H1 (cell line): ENCODE measurements around the gene MAP6. TPM values are rescaled to one million over a fixed set of nuclear protein-coding genes. Genes with fewer than 3 reads are reported as not detected.
A peak's percentile ranks its signal among the peaks of the same experiment; 100 is the strongest.

Experiments
- CTCF ChIA-PET: fragments of 300-600 bp; sonication (Branson Sonifier 250); formaldehyde crosslinking; loops from one replicate; lab custom pipeline; 2021; ENCODE audit not compliant: partially characterized antibody; lab: Charles Lee
- POLR2A ChIA-PET: fragments of 300-600 bp; sonication (Branson Sonifier 250); formaldehyde crosslinking; loops from one replicate; lab custom pipeline; 2021; ENCODE audit warnings: inconsistent platforms; ENCODE audit not compliant: partially characterized antibody; lab: Charles Lee
- DNase-seq, 2 experiments: peaks; one replicate each; pipeline versions ENCODE4 v3.0.0 to v3.0.0-alpha.2; 2010 to 2022; ENCODE audit warnings: low spot score in 2 of 2, low read depth in 1 of 2, mixed read lengths in 1 of 2
- FAIRE-seq: peaks from 2 replicates; lab custom pipeline; 2011; peaks lifted over from hg19 to GRCh38; lab: Jason Lieb, UNC
- H2AFZ ChIP-seq: 2 replicates; pipeline ENCODE4 v1.8.1; 2012; ENCODE audit warnings: low read length, inconsistent platforms
- H2AK5ac ChIP-seq: 2 replicates; pipeline ENCODE4 v1.6.1; 2013; ENCODE audit warnings: low read depth, low read length
- H2BK120ac ChIP-seq: replicated peaks from 2 replicates; pipeline ENCODE3; 2013; ENCODE audit warnings: low read depth, low read length, inconsistent platforms
- H2BK12ac ChIP-seq: 2 replicates; pipeline ENCODE4 v1.6.1; 2013; ENCODE audit warnings: low read depth, low read length
- H2BK15ac ChIP-seq: 2 replicates; pipeline ENCODE4 v1.6.1; 2013; ENCODE audit warnings: low read length
- H2BK20ac ChIP-seq: 2 replicates; pipeline ENCODE4 v1.6.1; 2013; ENCODE audit warnings: low read length
- H2BK5ac ChIP-seq: 2 replicates; pipeline ENCODE4 v1.6.1; 2013; ENCODE audit warnings: low read depth, low read length
- H3K14ac ChIP-seq: 2 replicates; pipeline ENCODE4 v1.6.1; 2013; ENCODE audit warnings: inconsistent platforms; ENCODE audit not compliant: insufficient read length
- H3K18ac ChIP-seq: 2 replicates; pipeline ENCODE4 v1.6.1; 2013; ENCODE audit warnings: low read length; ENCODE audit errors: extremely low read depth
- H3K23ac ChIP-seq: 2 replicates; pipeline ENCODE4 v1.6.1; 2013; ENCODE audit warnings: inconsistent platforms; ENCODE audit not compliant: insufficient read length
- H3K23me2 ChIP-seq: 2 replicates; pipeline ENCODE4 v1.6.1; 2013; ENCODE audit warnings: low read depth, low read length
- H3K27ac ChIP-seq: 2 replicates; pipeline ENCODE4 v1.6.1; 2011; ENCODE audit warnings: low read depth, low read length, inconsistent platforms
- H3K27me3 ChIP-seq, 4 experiments: replicated peaks in 1 of 4; 1 replicate in 1 of 4; 2 replicates in 3 of 4; pipeline versions ENCODE4 v1.6.1 to v1.8.1; 2011 to 2013; ENCODE audit warnings: low read length in 3 of 4, mild to moderate bottlenecking in 3 of 4, inconsistent platforms in 2 of 4, mixed read lengths in 2 of 4, moderate library complexity in 1 of 4; ENCODE audit not compliant: control insufficient read depth in 3 of 4, insufficient read depth in 3 of 4; ENCODE audit errors: extremely low read depth in 1 of 4
- H3K36me3 ChIP-seq, 4 experiments: 2 replicates each; pipeline versions ENCODE4 v1.6.1 to v1.8.1; 2011 to 2013; ENCODE audit warnings: mild to moderate bottlenecking in 4 of 4, low read length in 3 of 4, moderate library complexity in 2 of 4, control low read depth in 1 of 4, inconsistent platforms in 1 of 4; ENCODE audit not compliant: insufficient read depth in 4 of 4, control insufficient read depth in 2 of 4
- H3K4ac ChIP-seq: replicated peaks from 2 replicates; pipeline ENCODE3; 2013; ENCODE audit warnings: low read length, low read depth, mixed read lengths, inconsistent platforms; ENCODE audit not compliant: insufficient read length
- H3K4me1 ChIP-seq, 4 experiments: replicated peaks in 1 of 4; 1 replicate in 1 of 4; 2 replicates in 3 of 4; pipeline versions ENCODE4 v1.6.1 to v1.8.1; 2011 to 2013; ENCODE audit warnings: low read length in 3 of 4, inconsistent platforms in 2 of 4, mixed read lengths in 1 of 4; ENCODE audit not compliant: insufficient read depth in 4 of 4, control insufficient read depth in 3 of 4
- H3K4me2 ChIP-seq, 2 experiments: 2 replicates each; pipeline versions ENCODE4 v1.6.1 to v1.8.1; 2011 to 2013; ENCODE audit warnings: low read depth in 2 of 2, low read length in 2 of 2, control low read depth in 1 of 2, inconsistent platforms in 1 of 2, mild to moderate bottlenecking in 1 of 2; ENCODE audit not compliant: insufficient read depth in 1 of 2
- H3K4me3 ChIP-seq, 4 experiments: fragments of 200-600, 300-600 bp in 1 of 4; sonication (generic), shearing (Covaris generic), sonication (Bioruptor Twin) in 1 of 4; 2 replicates each; pipeline versions ENCODE4 v1.5.1 to v1.8.1; 2011 to 2016; ENCODE audit warnings: low read length in 4 of 4, low read depth in 3 of 4, control low read depth in 2 of 4, inconsistent platforms in 2 of 4, mild to moderate bottlenecking in 2 of 4, mixed read lengths in 1 of 4, moderate library complexity in 1 of 4; ENCODE audit not compliant: insufficient read depth in 2 of 4; ENCODE audit errors: extremely low read depth in 1 of 4
- H3K56ac ChIP-seq: replicated peaks from 2 replicates; pipeline ENCODE3; 2013; ENCODE audit warnings: low read depth, mild to moderate bottlenecking, mixed read lengths, low read length, inconsistent platforms; ENCODE audit not compliant: insufficient read length
- H3K79me1 ChIP-seq: 2 replicates; pipeline ENCODE4 v1.6.1; 2013; ENCODE audit warnings: low read depth, low read length, control low read depth
- H3K79me2 ChIP-seq, 2 experiments: 2 replicates each; pipeline versions ENCODE4 v1.6.1 to v1.8.1; 2012 to 2013; ENCODE audit warnings: low read length in 2 of 2, mild to moderate bottlenecking in 2 of 2, inconsistent platforms in 1 of 2; ENCODE audit not compliant: insufficient read depth in 2 of 2, control insufficient read depth in 1 of 2
- H3K9ac ChIP-seq, 4 experiments: replicated peaks in 1 of 4; 1 replicate in 1 of 4; 2 replicates in 3 of 4; pipeline versions ENCODE4 v1.6.1 to v1.8.1; 2011 to 2013; ENCODE audit warnings: low read depth in 3 of 4, low read length in 3 of 4, control low read depth in 2 of 4, mild to moderate bottlenecking in 2 of 4, moderate library complexity in 2 of 4, inconsistent platforms in 1 of 4; ENCODE audit errors: extremely low read depth in 1 of 4
- H3K9me3 ChIP-seq, 2 experiments: 2 replicates each; pipeline versions ENCODE4 v1.6.1 to v1.8.1; 2012 to 2013; ENCODE audit warnings: mild to moderate bottlenecking in 2 of 2, moderate library complexity in 2 of 2, control low read depth in 1 of 2, inconsistent platforms in 1 of 2, low read depth in 1 of 2, low read length in 1 of 2, mixed read lengths in 1 of 2; ENCODE audit not compliant: insufficient read depth in 2 of 2
- H4K20me1 ChIP-seq, 2 experiments: replicated peaks in 1 of 2; 2 replicates each; pipeline versions ENCODE3 to v1.8.1; 2011 to 2013; ENCODE audit warnings: inconsistent platforms in 2 of 2, low read length in 2 of 2, mild to moderate bottlenecking in 1 of 2; ENCODE audit not compliant: insufficient read depth in 2 of 2, control insufficient read depth in 1 of 2
- H4K5ac ChIP-seq: 2 replicates; pipeline ENCODE4 v1.6.1; 2013; ENCODE audit warnings: low read length, low read depth, mixed read lengths, inconsistent platforms; ENCODE audit not compliant: insufficient read length
- H4K8ac ChIP-seq: 2 replicates; pipeline ENCODE4 v1.8.0; 2013; ENCODE audit warnings: mild to moderate bottlenecking, moderate library complexity, low read length, inconsistent platforms; ENCODE audit not compliant: insufficient read depth; ENCODE audit errors: extremely low read depth
- H4K91ac ChIP-seq: replicated peaks from 2 replicates; pipeline ENCODE3; 2013; ENCODE audit warnings: low read length, mixed read lengths, inconsistent platforms; ENCODE audit not compliant: insufficient read length
- CEBPB ChIP-seq: IDR thresholded peaks from 2 replicates; pipeline ENCODE4 v1.6.1; 2012; ENCODE audit warnings: low read depth, low read length
- POLR2AphosphoS5 ChIP-seq: IDR thresholded peaks from 2 replicates; pipeline ENCODE4 v1.6.1; 2011; ENCODE audit warnings: low read depth, low read length
- RAD21 ChIP-seq, 2 experiments: IDR thresholded peaks in 1 of 2; conservative IDR thresholded peaks in 1 of 2; 2 replicates each; pipeline ENCODE4 v1.6.1; 2011; ENCODE audit warnings: low read depth in 2 of 2, low read length in 2 of 2, improper control_type of control experiment in 1 of 2, inconsistent platforms in 1 of 2, mild to moderate bottlenecking in 1 of 2, moderate library complexity in 1 of 2
- RFX5 ChIP-seq: IDR thresholded peaks from 2 replicates; pipeline ENCODE4 v1.6.1; 2011; ENCODE audit warnings: low read depth, low read length, improper control_type of control experiment, borderline replicate concordance
- TBP ChIP-seq: IDR thresholded peaks from 2 replicates; pipeline ENCODE4 v1.6.1; 2011; ENCODE audit warnings: low read depth, low read length, improper control_type of control experiment
- TCF12 ChIP-seq: IDR thresholded peaks from 2 replicates; pipeline ENCODE4 v1.6.1; 2011; ENCODE audit warnings: low read depth, mild to moderate bottlenecking, low read length
- TEAD4 ChIP-seq: IDR thresholded peaks from 2 replicates; pipeline ENCODE4 v1.6.1; 2012; ENCODE audit warnings: low read depth, low read length, inconsistent platforms, mixed read lengths
- WGBS, 2 experiments: shearing (Covaris generic) in 1 of 2; methylation state at CpG; one replicate each; pipeline versions ENCODE4 v1.1.6 to v1.1.7; 2013 to 2015; ENCODE audit warnings: low lambda C conversion rate in 2 of 2, mixed read lengths in 2 of 2, inconsistent platforms in 1 of 2, low coverage in 1 of 2, missing lambda C conversion rate in 1 of 2; ENCODE audit not compliant: insufficient replicate concordance in 2 of 2, insufficient coverage in 1 of 2, insufficient read length in 1 of 2; ENCODE audit errors: extremely low coverage in 1 of 2, missing lambda C conversion rate in 1 of 2; 5-methylcytosine and 5-hydroxymethylcytosine counted together
- polyA plus RNA-seq, 7 experiments: library from polyadenylated mRNA; depleted of rRNA in 3 of 7; stranded (reverse) in 5 of 7; unstranded in 2 of 7; fragments of >200 nt in 5 of 7; fragments of 200-250 nt in 2 of 7; gene quantifications; 1 replicate in 5 of 7; 2 replicates in 1 of 7; 4 replicates in 1 of 7; pipeline versions ENCODE4 v1.2.1 to v1.2.3, GENCODE V29; 2011 to 2013; ENCODE audit warnings: missing spikeins in 2 of 7, mixed read lengths in 2 of 7
- total RNA-seq: library from RNA; stranded (reverse); fragmentation: NEBNext Ultra II Directional; extraction: Animal tissue kit (Norgen Biotek cat#: 25700); gene quantifications from 2 replicates; pipeline ENCODE4 v1.2.1, GENCODE V29; 2021
- TF ChIP-seq, protein P1 (sequence below), 3 experiments: IDR thresholded peaks; 1 replicate in 2 of 3; 2 replicates in 1 of 3; pipeline versions ENCODE4 v1.5.1 to v1.6.1; 2011; ENCODE audit warnings: low read length in 3 of 3, mild to moderate bottlenecking in 3 of 3, inconsistent platforms in 2 of 3, low read depth in 1 of 3, moderate library complexity in 1 of 3; ENCODE audit not compliant: insufficient read depth in 1 of 3; ENCODE audit errors: control extremely low read depth in 1 of 3

Gene MAP6
- total and polyA plus RNA-seq, 2 of the 8 experiments (the other 6 are each of a cell fraction or from before 2014, with no cell fraction given): 0.54 to 0.89 TPM

DNA sequence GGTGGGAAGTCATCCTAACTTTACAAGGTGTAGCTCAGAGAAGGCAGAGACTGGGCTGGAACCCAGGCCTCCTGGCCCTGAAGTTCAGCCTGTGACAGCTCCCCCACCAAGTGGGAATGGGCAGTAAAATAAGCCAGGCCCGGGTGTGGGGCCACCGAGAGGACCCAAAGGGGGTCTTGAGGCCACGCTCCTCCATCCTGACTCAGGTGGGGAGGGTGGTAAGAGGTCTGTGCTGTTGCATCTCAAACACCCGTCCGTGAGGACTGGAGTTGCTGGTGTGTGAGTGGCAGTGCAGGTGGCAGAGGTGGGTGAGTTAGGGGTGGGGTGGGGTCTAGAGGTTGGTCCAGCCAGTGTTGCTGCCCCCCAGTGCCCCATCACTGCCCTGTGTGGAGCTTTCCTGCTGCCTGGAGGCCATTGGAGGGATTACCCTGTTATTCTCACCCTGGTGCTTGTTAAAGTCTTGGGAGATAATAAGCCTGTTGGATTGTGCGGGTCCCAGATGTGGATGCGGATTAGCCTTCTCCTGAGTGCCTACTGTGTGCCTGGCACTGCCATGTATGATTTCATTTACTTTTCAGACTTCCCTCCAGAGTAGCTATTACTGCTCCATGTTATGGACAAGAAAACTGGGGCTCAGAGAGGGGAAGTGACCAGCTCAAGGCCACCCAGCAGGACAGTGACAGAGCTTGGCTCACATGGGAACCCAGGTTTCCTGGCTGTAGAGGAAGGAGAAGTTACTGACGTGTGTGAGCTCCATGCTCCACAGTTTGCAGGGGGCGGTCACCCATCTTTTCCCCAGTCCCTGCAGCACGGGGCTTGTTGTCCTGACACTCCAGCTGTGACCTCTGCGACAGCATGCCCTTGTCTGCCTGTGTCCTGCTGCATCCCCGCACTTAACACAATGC lies 93.9 kb downstream of the MAP6 start:
- H3K23me2 ChIP-seq: no peaks in the 10 kb centered on the region; the same call in 1 of the 2 replicates
- no peaks in the 10 kb centered on the region for H3K27me3 ChIP-seq
- H3K36me3 ChIP-seq: peaks cover 21 to 40% (median 29%) of the 10 kb centered on the region in 4 experiments
- peaks cover 0 to 11% of the 10 kb centered on the region in 2 experiments for H4K20me1 ChIP-seq
- H2BK20ac ChIP-seq: no peak overlapping the region
- no peak overlapping the region for H3K4me3 ChIP-seq
- H2BK5ac ChIP-seq: no peak overlapping the region
- H2BK15ac ChIP-seq: 0 out of 2 replicates have a peak overlapping the region, but pooled peaks have one; percentile 51
- FAIRE-seq (no peak), DNase-seq (no peak)
- no peak overlapping the region for H2AK5ac ChIP-seq
- WGBS, 2 experiments: 88% methylated on average over 11 of the region's 12 CpGs; no CpG with 5 or more reads in 1 of the 2 experiments
- no peak overlapping the region for H4K91ac ChIP-seq
- ChIA-PET POLR2A (interaction anchor here (0.7 to 35.1 kb wide), 25 partner anchors 1 to 195 kb away, joined by 3 to 1120 read pairs (median 4); partner anchors contain the start of genes GDPD5, MAP6 and SERPINH1), CTCF (interaction anchor here (0.6 to 17.4 kb wide), 29 partner anchors 8 to 739 kb away, joined by 3 to 344 read pairs (median 4); partner anchors contain the start of gene SERPINH1)
- no peak overlapping the region for H3K27ac ChIP-seq
- no peak overlapping the region for H2BK120ac ChIP-seq
- no peak overlapping the region for H3K9ac ChIP-seq
- no peak overlapping the region for H3K14ac ChIP-seq
- H3K79me1 ChIP-seq: no peaks in the 10 kb centered on the region; the same call in 1 of the 2 replicates
- H3K79me2 ChIP-seq: no peaks in the 10 kb centered on the region
- no peak overlapping the region; the same call in 1 of the 2 replicates for H2BK12ac ChIP-seq
- H3K56ac ChIP-seq: no peak overlapping the region
- no peak overlapping the region for H4K8ac ChIP-seq
- no peak overlapping the region for H3K4ac ChIP-seq
- H3K4me2 ChIP-seq: no peak overlapping the region
- peaks cover 0 to 4% (median under 1%) of the 10 kb centered on the region in 4 experiments; a peak in 4 of 7 replicates for H3K4me1 ChIP-seq
- no peak overlapping the region for H4K5ac ChIP-seq
- no peak overlapping the region for H3K18ac ChIP-seq
- no peak overlapping the region for H3K23ac ChIP-seq
- H3K9me3 ChIP-seq: no peaks in the 10 kb centered on the region
- no peak overlapping the region for H2AFZ ChIP-seq
- TF ChIP-seq, protein P1, sequence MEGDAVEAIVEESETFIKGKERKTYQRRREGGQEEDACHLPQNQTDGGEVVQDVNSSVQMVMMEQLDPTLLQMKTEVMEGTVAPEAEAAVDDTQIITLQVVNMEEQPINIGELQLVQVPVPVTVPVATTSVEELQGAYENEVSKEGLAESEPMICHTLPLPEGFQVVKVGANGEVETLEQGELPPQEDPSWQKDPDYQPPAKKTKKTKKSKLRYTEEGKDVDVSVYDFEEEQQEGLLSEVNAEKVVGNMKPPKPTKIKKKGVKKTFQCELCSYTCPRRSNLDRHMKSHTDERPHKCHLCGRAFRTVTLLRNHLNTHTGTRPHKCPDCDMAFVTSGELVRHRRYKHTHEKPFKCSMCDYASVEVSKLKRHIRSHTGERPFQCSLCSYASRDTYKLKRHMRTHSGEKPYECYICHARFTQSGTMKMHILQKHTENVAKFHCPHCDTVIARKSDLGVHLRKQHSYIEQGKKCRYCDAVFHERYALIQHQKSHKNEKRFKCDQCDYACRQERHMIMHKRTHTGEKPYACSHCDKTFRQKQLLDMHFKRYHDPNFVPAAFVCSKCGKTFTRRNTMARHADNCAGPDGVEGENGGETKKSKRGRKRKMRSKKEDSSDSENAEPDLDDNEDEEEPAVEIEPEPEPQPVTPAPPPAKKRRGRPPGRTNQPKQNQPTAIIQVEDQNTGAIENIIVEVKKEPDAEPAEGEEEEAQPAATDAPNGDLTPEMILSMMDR (IDR thresholded peaks at IDR 0.05; ENCODE audit: control extremely low read depth in 1 of 3, insufficient read depth in 1 of 3, low read depth in 1 of 3, low read length in 3 of 3): peak; percentile 50 to 62 (median 52)
- TF ChIP-seq RAD21 (IDR thresholded peaks at IDR 0.05 in 1 of 2, conservative IDR thresholded peaks at IDR 0.05 in 1 of 2; ENCODE audit: low read depth in 2 of 2, low read length in 2 of 2) (peak; percentile 69 to 72), TBP (no peak), RFX5 (no peak), CEBPB (no peak), POLR2AphosphoS5 (peak; percentile 52), TCF12 (no peak), TEAD4 (no peak)
